ENCODE results near the gene LOXL4.
"Not testable (repeated sequence)": the region's sequence is repeated elsewhere in the genome, so short reads cannot be mapped to it uniquely, and the experiment has no call there.

- TF ChIP-seq EZH2 (IDR thresholded peaks at IDR 0.05; ENCODE audit: borderline replicate concordance) = not testable (repeated sequence)
- TF ChIP-seq, protein P1, sequence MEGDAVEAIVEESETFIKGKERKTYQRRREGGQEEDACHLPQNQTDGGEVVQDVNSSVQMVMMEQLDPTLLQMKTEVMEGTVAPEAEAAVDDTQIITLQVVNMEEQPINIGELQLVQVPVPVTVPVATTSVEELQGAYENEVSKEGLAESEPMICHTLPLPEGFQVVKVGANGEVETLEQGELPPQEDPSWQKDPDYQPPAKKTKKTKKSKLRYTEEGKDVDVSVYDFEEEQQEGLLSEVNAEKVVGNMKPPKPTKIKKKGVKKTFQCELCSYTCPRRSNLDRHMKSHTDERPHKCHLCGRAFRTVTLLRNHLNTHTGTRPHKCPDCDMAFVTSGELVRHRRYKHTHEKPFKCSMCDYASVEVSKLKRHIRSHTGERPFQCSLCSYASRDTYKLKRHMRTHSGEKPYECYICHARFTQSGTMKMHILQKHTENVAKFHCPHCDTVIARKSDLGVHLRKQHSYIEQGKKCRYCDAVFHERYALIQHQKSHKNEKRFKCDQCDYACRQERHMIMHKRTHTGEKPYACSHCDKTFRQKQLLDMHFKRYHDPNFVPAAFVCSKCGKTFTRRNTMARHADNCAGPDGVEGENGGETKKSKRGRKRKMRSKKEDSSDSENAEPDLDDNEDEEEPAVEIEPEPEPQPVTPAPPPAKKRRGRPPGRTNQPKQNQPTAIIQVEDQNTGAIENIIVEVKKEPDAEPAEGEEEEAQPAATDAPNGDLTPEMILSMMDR (IDR thresholded peaks at IDR 0.05; ENCODE audit: poor library complexity) = not testable (repeated sequence)
Measured at GRCh38 chr10:98227713-98228112, 40.3 kb downstream of the LOXL4 start.

All from hepatocyte (in vitro differentiated cells).